Activated CD8-positive, alpha-beta T cell treated with anti-CD3 and anti-CD28 coated beads, Interleukin-2, amount 10 ng/mL, durations not matched to agents 7 days and 5 days (primary cell): Measurements from ENCODE around the gene MUC20. TPM values are rescaled to one million over a fixed set of nuclear protein-coding genes. Genes with fewer than 3 reads are reported as not detected.
"Not testable (repeated sequence)": the region's sequence is repeated elsewhere in the genome, so short reads cannot be mapped to it uniquely, and the experiment has no call there.

ENCODE experiments used
- ATAC-seq: fragments of 150-1000 bp; cut with Tn5 transposase; one replicate; pipeline ENCODE4 v1.10.0; 2021; ENCODE audit warnings: moderate library complexity
- CTCF ChIA-PET: fragments of 350-600 bp; sonication (Branson Sonifier 250); formaldehyde crosslinking; loops from one replicate; lab custom pipeline; 2021; ENCODE audit warnings: antibody characterized with exemption; lab: Charles Lee
- POLR2A ChIA-PET: fragments of 350-600 bp; sonication (Branson Sonifier 250); formaldehyde crosslinking; loops from one replicate; lab custom pipeline; 2021; ENCODE audit warnings: antibody characterized with exemption; lab: Charles Lee
- DNase-seq: peaks from one replicate; pipeline ENCODE4 v3.0.0-alpha.2; 2020
- H3K27ac Mint-ChIP-seq: one replicate; pipeline ENCODE4 v1.8.0; 2021; ENCODE audit warnings: mild to moderate bottlenecking, mixed read lengths
- H3K27me3 Mint-ChIP-seq: one replicate; pipeline ENCODE4 v1.8.0; 2021; ENCODE audit warnings: low read depth, mixed read lengths
- H3K36me3 Mint-ChIP-seq: one replicate; pipeline ENCODE4 v1.8.0; 2021; ENCODE audit warnings: low read depth, mixed read lengths
- H3K4me1 Mint-ChIP-seq: one replicate; pipeline ENCODE4 v1.8.0; 2021; ENCODE audit warnings: low read depth, mixed read lengths
- H3K4me3 Mint-ChIP-seq: one replicate; pipeline ENCODE4 v1.8.0; 2021; ENCODE audit warnings: mild to moderate bottlenecking, mixed read lengths
- H3K9me3 Mint-ChIP-seq: one replicate; pipeline ENCODE4 v1.8.0; 2022; ENCODE audit warnings: mixed read lengths; ENCODE audit not compliant: insufficient read depth
- total RNA-seq, 2 experiments: library from RNA; stranded (reverse); gene quantifications; one replicate each; pipeline ENCODE4 v1.2.3, GENCODE V29; 2021

MUC20 gene
- total RNA-seq, 2 experiments from 2014 or later = 0.53 to 1.7 TPM

DNA sequence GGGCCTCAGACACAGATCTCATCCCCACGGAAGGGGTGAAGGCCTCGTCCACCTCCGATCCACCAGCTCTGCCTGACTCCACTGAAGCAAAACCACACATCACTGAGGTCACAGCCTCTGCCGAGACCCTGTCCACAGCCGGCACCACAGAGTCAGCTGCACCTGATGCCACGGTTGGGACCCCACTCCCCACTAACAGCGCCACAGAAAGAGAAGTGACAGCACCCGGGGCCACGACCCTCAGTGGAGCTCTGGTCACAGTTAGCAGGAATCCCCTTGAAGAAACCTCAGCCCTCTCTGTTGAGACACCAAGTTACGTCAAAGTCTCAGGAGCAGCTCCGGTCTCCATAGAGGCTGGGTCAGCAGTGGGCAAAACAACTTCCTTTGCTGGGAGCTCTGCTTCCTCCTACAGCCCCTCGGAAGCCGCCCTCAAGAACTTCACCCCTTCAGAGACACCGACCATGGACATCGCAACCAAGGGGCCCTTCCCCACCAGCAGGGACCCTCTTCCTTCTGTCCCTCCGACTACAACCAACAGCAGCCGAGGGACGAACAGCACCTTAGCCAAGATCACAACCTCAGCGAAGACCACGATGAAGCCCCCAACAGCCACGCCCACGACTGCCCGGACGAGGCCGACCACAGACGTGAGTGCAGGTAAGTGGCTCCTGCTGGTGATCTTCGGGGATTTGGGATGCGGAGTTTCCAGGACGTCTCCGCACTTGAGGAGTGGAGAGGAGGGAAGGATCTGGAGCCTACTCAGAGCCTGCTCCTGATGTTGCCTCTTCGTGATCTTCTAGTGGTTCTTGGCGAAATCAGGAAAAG lies 5.3 kb downstream of the MUC20 start:
- H3K27me3 Mint-ChIP-seq, H3K4me1 Mint-ChIP-seq, CTCF ChIA-PET: not testable (repeated sequence)

DNA sequence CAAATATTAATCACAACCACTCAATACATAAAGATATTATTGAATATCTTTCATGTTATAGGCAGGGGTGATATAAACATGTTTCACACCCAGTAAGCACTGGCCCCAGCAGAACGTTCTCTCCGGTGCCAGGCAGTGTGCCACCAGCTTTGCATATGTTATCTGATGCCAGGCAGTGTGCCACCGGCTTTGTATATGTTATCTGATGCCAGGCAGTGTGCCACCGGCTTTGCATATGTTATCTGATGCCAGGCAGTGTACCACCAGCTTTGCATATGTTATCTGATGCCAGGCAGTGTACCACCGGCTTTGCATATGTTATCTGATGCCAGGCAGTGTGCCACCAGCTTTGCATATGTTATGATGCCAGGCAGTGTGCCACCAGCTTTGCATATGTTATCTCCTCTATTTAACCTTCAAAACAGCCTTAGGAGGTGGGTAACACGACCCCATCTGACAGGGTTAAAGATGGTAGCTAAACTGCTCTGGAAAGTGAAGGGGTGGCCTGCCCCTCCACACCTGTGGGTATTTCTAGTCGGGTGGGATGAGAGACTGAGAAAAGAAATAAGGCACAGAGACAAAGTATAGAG lies 6.9 kb downstream of the MUC20 start:
- POLR2A ChIA-PET = interaction anchor here (0.6 to 1.1 kb wide), 2 partner anchors 11 to 382 kb away, joined by 3 read pairs; no protein-coding TSS in a partner anchor
- Mint-ChIP-seq H3K27me3 (no peaks in the 10 kb centered on the region), H3K36me3 (no peaks in the 10 kb centered on the region), H3K27ac (no peak overlapping the region), H3K4me3 (no peak overlapping the region), H3K9me3 (no peaks in the 10 kb centered on the region), H3K4me1 (no peaks in the 10 kb centered on the region)
- no peak for DNase-seq
- CTCF ChIA-PET = interaction anchor here (0.7 kb wide), 1 partner anchor 23 kb away, joined by 3 read pairs; no protein-coding TSS in a partner anchor
- ATAC-seq = no peak

More for the DNA sequence above, 5.3 kb downstream of the MUC20 start:
- H3K36me3 Mint-ChIP-seq, H3K4me3 Mint-ChIP-seq, ATAC-seq, H3K9me3 Mint-ChIP-seq, POLR2A ChIA-PET, DNase-seq, H3K27ac Mint-ChIP-seq: not testable (repeated sequence)

DNA sequence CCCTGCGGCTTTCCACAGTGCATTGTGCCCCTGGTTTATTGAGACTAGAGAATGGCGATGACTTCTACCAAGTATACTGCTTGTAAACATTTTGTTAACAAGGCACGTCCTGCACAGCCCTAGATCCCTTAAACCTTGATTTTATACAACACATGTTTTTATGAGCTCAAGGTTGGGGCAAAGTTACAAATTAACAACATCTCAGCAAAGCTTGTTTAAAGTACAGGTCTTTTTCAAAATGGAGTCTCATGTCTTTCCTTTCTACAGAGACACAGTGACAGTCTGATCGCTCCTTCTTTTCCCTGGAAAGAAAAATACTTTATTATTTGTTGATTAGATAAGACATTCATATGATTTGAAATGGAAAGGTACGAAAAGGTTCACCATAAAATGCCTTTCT lies 8.0 kb downstream of the MUC20 start:
- H3K27ac Mint-ChIP-seq, H3K4me3 Mint-ChIP-seq, H3K36me3 Mint-ChIP-seq, H3K4me1 Mint-ChIP-seq, DNase-seq, H3K27me3 Mint-ChIP-seq, CTCF ChIA-PET, ATAC-seq, H3K9me3 Mint-ChIP-seq: not testable (repeated sequence)
- POLR2A ChIA-PET = interaction anchor here (1.1 kb wide), 1 partner anchor 12 kb away, joined by 3 read pairs; no protein-coding TSS in a partner anchor

DNA sequence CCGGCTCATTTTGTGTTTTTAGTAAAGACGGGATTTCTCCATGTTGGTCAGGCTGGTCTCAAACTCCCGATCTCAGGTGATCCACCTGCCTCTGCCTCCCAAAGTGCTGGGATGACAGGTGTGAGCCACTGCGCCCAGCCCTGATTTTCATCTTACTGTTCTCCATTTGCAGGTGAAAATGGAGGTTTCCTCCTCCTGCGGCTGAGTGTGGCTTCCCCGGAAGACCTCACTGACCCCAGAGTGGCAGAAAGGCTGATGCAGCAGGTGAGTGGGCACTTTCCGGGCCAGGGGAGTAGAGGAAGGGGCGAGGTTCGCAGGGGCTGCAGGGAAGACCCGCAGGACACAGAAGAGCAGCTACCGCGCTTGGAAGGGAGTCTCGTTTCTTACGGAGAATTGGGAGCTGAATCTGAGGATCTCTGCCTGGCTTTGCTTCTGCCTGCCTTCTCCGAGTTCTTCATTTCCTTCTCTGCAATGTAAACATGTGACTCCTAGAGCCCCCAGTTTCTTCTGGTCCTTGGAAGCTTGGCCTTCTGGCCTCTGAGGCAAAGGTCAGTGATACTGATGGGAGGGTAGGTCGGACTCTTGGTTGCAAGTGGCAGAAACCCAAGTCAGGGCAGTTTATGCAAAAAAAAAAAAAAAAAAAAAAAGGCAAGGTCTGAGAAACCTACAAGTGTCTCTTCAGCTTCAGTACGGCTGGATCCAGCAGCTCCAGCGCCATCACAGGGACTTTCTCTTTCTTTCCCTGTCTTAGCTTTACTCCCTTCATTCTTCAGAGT lies 8.9 kb downstream of the MUC20 start:
- Mint-ChIP-seq H3K9me3 (no peaks in the 10 kb centered on the region), H3K4me3 (no peak overlapping the region), H3K36me3 (no peaks in the 10 kb centered on the region), H3K27ac (no peak overlapping the region), H3K27me3 (no peaks in the 10 kb centered on the region), H3K4me1 (no peaks in the 10 kb centered on the region)
- POLR2A ChIA-PET = no interaction called here
- DNase-seq (no peak), ATAC-seq (no peak)
- CTCF ChIA-PET = interaction anchor here (1.2 kb wide), 1 partner anchor 12 kb away, joined by 4 read pairs; no protein-coding TSS in a partner anchor

DNA sequence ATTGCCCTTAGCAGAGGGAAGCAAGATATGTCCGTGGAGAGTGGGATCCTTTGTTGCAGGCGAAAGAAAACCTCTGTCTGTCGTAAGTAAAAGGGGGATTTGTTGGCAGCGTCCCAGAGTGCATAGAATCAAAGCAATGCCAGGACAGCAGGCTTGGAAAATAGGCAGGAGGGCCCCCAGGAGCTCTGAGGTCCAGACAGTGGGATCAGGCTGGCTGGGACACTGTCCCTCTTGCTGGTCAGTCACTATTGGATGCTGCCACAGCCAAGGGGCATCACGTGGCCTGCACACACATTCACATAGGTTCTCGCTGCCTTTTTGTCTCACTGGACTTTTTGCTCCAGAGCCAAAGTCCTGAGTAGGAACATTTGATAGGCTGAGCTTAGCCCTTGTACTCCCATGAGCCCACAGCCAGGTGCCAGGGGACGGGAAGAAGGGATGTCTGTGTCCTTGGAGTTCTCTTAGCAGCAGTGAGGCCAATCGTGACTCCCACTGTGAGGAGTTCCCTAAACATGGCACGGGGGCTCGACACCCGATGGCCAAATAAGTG lies 10.7 kb downstream of the MUC20 start:
- H3K36me3 Mint-ChIP-seq = no peaks in the 10 kb centered on the region
- no peaks in the 10 kb centered on the region for H3K9me3 Mint-ChIP-seq
- no peaks in the 10 kb centered on the region for H3K27me3 Mint-ChIP-seq
- no peaks in the 10 kb centered on the region for H3K4me1 Mint-ChIP-seq
- POLR2A ChIA-PET = interaction anchor here (1.0 kb wide), 1 partner anchor 16 kb away, joined by 3 read pairs; no protein-coding TSS in a partner anchor
- no peak overlapping the region for H3K4me3 Mint-ChIP-seq
- H3K27ac Mint-ChIP-seq = no peak overlapping the region
- ATAC-seq = no peak
- DNase-seq = no peak
- CTCF ChIA-PET = no interaction called here

DNA sequence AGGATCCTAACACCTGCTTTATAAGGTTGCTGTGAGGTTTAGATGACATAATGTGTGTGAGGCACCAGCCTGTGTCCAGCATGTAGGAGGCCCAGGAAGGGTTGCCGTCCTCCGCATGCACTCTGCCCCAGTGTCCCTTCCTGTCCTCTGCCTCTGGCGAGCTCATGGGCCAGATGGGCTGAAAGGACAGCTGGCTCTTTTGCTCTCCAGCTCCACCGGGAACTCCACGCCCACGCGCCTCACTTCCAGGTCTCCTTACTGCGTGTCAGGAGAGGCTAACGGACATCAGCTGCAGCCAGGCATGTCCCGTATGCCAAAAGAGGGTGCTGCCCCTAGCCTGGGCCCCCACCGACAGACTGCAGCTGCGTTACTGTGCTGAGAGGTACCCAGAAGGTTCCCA lies 12.2 kb downstream of the MUC20 start:
- Mint-ChIP-seq H3K27me3 (no peaks in the 10 kb centered on the region), H3K36me3 (no peaks in the 10 kb centered on the region), H3K4me1 (no peaks in the 10 kb centered on the region), H3K9me3 (no peaks in the 10 kb centered on the region), H3K4me3 (no peak overlapping the region), H3K27ac (no peak overlapping the region)
- ATAC-seq (no peak), DNase-seq (no peak)
- CTCF ChIA-PET = no interaction called here
- POLR2A ChIA-PET = no interaction called here

DNA sequence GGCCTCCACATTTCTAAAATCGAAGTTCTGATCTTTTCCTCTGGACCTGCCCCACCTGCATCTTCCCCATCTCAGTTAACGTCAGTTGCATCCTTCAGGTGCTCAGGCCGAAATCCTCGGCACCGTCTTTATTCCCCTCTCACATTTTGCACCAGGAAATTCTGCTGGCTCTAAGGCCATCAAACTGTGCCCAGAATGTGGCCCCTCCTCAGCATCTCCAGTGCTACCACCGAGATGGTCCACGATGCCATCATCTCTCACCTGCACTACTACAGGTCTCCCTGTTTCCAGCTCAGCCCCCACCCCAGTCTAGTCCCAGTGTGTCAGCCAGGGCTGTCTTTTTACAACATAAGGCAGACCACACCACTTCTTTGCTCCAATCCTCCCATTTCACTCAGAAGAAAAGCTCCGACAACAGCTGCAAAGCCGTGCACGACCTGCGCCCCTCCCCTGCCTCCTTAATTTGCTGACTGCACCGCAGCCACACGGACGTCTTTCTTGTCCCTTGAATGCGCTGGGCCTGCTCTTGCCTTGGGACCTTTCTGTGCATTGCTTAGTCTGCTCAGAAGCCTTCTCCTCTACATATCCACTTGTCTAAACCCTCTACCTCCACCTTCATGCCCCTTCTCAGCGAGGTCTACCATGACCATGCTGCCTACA lies 14.4 kb downstream of the MUC20 start:
- no peaks in the 10 kb centered on the region for H3K36me3 Mint-ChIP-seq
- ChIA-PET CTCF (interaction anchor here (1.4 kb wide), 1 partner anchor 115 kb away, joined by 4 read pairs; no protein-coding TSS in a partner anchor), POLR2A (no interaction called here)
- ATAC-seq (no peak), DNase-seq (no peak)
- no peaks in the 10 kb centered on the region for H3K27me3 Mint-ChIP-seq
- H3K4me3 Mint-ChIP-seq = no peak overlapping the region
- no peak overlapping the region for H3K27ac Mint-ChIP-seq
- H3K9me3 Mint-ChIP-seq = no peaks in the 10 kb centered on the region
- no peaks in the 10 kb centered on the region for H3K4me1 Mint-ChIP-seq

DNA sequence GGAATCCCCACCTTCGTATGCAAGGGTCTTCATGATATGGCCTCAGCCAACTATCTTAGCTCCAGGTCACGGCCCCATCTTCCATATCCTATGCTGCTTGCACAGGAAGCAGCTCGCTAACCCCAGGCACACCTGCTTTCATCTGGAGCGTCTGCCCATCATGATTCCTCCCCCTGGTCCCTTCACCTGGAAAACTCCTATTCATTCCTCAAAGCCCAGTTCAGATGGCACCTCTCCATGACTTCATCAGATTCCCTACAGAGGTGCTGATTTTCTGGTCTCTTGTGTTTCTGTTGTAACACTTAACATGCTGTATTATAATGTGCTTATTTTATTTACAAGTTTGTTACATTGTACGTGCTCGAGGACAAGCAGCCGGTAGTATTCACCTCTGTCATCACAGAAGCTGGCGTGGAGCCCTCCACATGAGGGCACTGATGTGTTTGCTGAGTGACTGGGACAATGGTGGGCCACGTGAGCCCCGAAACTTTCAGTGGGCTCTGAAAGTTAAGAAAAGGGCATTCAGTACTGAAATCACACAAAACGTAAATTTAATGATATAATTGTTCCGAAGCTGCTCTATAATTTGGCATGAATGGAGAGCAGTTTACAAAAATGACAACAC lies 16.2 kb downstream of the MUC20 start:
- CTCF ChIA-PET = interaction anchor here (0.9 kb wide), 1 partner anchor 114 kb away, joined by 3 read pairs; no protein-coding TSS in a partner anchor
- H3K4me3 Mint-ChIP-seq = no peak overlapping the region
- POLR2A ChIA-PET = no interaction called here
- H3K36me3 Mint-ChIP-seq = no peaks in the 10 kb centered on the region
- H3K4me1 Mint-ChIP-seq = no peaks in the 10 kb centered on the region
- H3K27ac Mint-ChIP-seq = no peak overlapping the region
- ATAC-seq (no peak), DNase-seq (no peak)
- H3K27me3 Mint-ChIP-seq = peaks cover 3% of the 10 kb centered on the region
- H3K9me3 Mint-ChIP-seq = no peaks in the 10 kb centered on the region

DNA sequence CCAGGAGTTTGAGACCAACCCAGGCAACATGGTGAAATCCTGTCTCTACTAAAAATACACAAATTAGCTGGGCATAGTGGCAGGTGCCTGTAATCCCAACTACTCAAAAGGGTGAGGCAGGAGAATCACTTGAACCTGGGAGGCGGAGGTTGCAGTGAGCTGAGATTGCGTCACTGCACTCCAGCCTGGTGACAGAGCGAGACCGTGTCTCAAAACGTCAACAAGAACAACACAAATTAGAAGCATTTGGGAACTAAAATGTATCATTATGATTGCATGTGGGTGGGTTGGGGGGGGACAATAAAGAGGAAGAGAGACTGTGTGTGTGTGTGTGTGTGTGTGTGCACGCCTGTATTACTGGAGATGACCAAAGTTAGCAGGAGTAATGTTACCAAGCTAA lies 17.0 kb downstream of the MUC20 start:
- POLR2A ChIA-PET, H3K36me3 Mint-ChIP-seq, H3K27me3 Mint-ChIP-seq, H3K4me3 Mint-ChIP-seq, H3K4me1 Mint-ChIP-seq, H3K9me3 Mint-ChIP-seq, DNase-seq, ATAC-seq, H3K27ac Mint-ChIP-seq: not testable (repeated sequence)
- CTCF ChIA-PET = interaction anchor here (0.7 to 2.5 kb wide), 3 partner anchors 10 to 113 kb away, joined by 3 to 8 read pairs (median 3); no protein-coding TSS in a partner anchor

DNA sequence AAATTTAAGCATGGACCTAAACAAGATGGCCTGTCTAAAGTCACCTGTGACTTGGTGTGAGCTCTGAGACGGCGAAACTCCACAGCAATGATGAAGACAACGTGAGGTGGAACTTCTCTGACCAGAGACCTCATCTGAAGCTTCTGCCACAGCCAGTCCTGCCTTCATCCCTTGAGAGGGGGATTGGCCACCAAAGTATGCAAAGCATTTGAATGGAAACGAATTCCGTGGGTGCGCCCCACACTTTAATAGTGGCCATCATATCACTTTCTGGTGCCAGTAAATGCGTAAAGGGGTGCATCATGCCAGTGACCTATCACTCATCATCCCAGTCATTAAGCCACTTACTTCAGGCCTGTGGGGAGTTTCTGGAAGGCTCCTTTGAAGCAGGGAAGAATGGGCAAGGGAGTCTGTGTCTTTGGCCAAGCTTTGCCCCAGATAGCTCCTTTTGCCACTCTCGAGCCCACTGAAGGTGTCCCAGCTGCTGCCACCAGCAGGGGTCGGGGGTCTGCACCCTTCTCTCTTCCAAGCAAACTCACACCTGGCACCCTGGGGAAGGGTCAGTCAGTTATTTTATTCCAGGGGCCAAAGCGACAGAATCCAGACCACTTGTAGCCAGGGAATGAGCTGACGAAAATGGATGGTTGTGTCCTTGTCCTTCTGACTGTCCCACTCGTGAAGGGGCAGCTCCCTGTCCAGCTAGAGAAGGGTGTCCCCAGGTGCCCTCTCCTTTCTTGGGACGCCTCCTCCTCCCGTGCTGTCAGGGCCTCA lies 17.7 kb downstream of the MUC20 start:
- no peaks in the 10 kb centered on the region for H3K9me3 Mint-ChIP-seq
- no peaks in the 10 kb centered on the region for H3K4me1 Mint-ChIP-seq
- CTCF ChIA-PET = interaction anchor here (0.7 to 2.5 kb wide), 3 partner anchors 10 to 112 kb away, joined by 3 to 8 read pairs (median 3); no protein-coding TSS in a partner anchor
- H3K27ac Mint-ChIP-seq = no peak overlapping the region
- H3K27me3 Mint-ChIP-seq = peaks cover 9% of the 10 kb centered on the region
- POLR2A ChIA-PET = no interaction called here
- ATAC-seq (no peak), DNase-seq (no peak)
- H3K4me3 Mint-ChIP-seq = no peak overlapping the region
- H3K36me3 Mint-ChIP-seq = no peaks in the 10 kb centered on the region
